H1 (cell line): ENCODE results near the gene NT5DC1. TPM values are rescaled to one million over a fixed set of nuclear protein-coding genes. Genes with fewer than 3 reads are reported as not detected.

ENCODE experiments used
- CTCF ChIA-PET: fragments of 300-600 bp; sonication (Branson Sonifier 250); formaldehyde crosslinking; loops from one replicate; lab custom pipeline; 2021; ENCODE audit not compliant: partially characterized antibody; lab: Charles Lee
- POLR2A ChIA-PET: fragments of 300-600 bp; sonication (Branson Sonifier 250); formaldehyde crosslinking; loops from one replicate; lab custom pipeline; 2021; ENCODE audit warnings: inconsistent platforms; ENCODE audit not compliant: partially characterized antibody; lab: Charles Lee
- DNase-seq, 2 experiments: peaks; one replicate each; pipeline versions ENCODE4 v3.0.0 to v3.0.0-alpha.2; 2010 to 2022; ENCODE audit warnings: low spot score in 2 of 2, low read depth in 1 of 2, mixed read lengths in 1 of 2
- FAIRE-seq: peaks from 2 replicates; lab custom pipeline; 2011; peaks lifted over from hg19 to GRCh38; lab: Jason Lieb, UNC
- H2AFZ ChIP-seq: 2 replicates; pipeline ENCODE4 v1.8.1; 2012; ENCODE audit warnings: low read length, inconsistent platforms
- H2AK5ac ChIP-seq: 2 replicates; pipeline ENCODE4 v1.6.1; 2013; ENCODE audit warnings: low read depth, low read length
- H2BK120ac ChIP-seq: replicated peaks from 2 replicates; pipeline ENCODE3; 2013; ENCODE audit warnings: low read depth, low read length, inconsistent platforms
- H2BK12ac ChIP-seq: 2 replicates; pipeline ENCODE4 v1.6.1; 2013; ENCODE audit warnings: low read depth, low read length
- H2BK15ac ChIP-seq: 2 replicates; pipeline ENCODE4 v1.6.1; 2013; ENCODE audit warnings: low read length
- H2BK20ac ChIP-seq: 2 replicates; pipeline ENCODE4 v1.6.1; 2013; ENCODE audit warnings: low read length
- H2BK5ac ChIP-seq: 2 replicates; pipeline ENCODE4 v1.6.1; 2013; ENCODE audit warnings: low read depth, low read length
- H3K14ac ChIP-seq: 2 replicates; pipeline ENCODE4 v1.6.1; 2013; ENCODE audit warnings: inconsistent platforms; ENCODE audit not compliant: insufficient read length
- H3K18ac ChIP-seq: 2 replicates; pipeline ENCODE4 v1.6.1; 2013; ENCODE audit warnings: low read length; ENCODE audit errors: extremely low read depth
- H3K23ac ChIP-seq: 2 replicates; pipeline ENCODE4 v1.6.1; 2013; ENCODE audit warnings: inconsistent platforms; ENCODE audit not compliant: insufficient read length
- H3K23me2 ChIP-seq: 2 replicates; pipeline ENCODE4 v1.6.1; 2013; ENCODE audit warnings: low read depth, low read length
- H3K27ac ChIP-seq: 2 replicates; pipeline ENCODE4 v1.6.1; 2011; ENCODE audit warnings: low read depth, low read length, inconsistent platforms
- H3K27me3 ChIP-seq, 4 experiments: replicated peaks in 1 of 4; 1 replicate in 1 of 4; 2 replicates in 3 of 4; pipeline versions ENCODE4 v1.6.1 to v1.8.1; 2011 to 2013; ENCODE audit warnings: low read length in 3 of 4, mild to moderate bottlenecking in 3 of 4, inconsistent platforms in 2 of 4, mixed read lengths in 2 of 4, moderate library complexity in 1 of 4; ENCODE audit not compliant: control insufficient read depth in 3 of 4, insufficient read depth in 3 of 4; ENCODE audit errors: extremely low read depth in 1 of 4
- H3K36me3 ChIP-seq, 4 experiments: 2 replicates each; pipeline versions ENCODE4 v1.6.1 to v1.8.1; 2011 to 2013; ENCODE audit warnings: mild to moderate bottlenecking in 4 of 4, low read length in 3 of 4, moderate library complexity in 2 of 4, control low read depth in 1 of 4, inconsistent platforms in 1 of 4; ENCODE audit not compliant: insufficient read depth in 4 of 4, control insufficient read depth in 2 of 4
- H3K4ac ChIP-seq: replicated peaks from 2 replicates; pipeline ENCODE3; 2013; ENCODE audit warnings: low read length, low read depth, mixed read lengths, inconsistent platforms; ENCODE audit not compliant: insufficient read length
- H3K4me1 ChIP-seq, 4 experiments: replicated peaks in 1 of 4; 1 replicate in 1 of 4; 2 replicates in 3 of 4; pipeline versions ENCODE4 v1.6.1 to v1.8.1; 2011 to 2013; ENCODE audit warnings: low read length in 3 of 4, inconsistent platforms in 2 of 4, mixed read lengths in 1 of 4; ENCODE audit not compliant: insufficient read depth in 4 of 4, control insufficient read depth in 3 of 4
- H3K4me2 ChIP-seq, 2 experiments: 2 replicates each; pipeline versions ENCODE4 v1.6.1 to v1.8.1; 2011 to 2013; ENCODE audit warnings: low read depth in 2 of 2, low read length in 2 of 2, control low read depth in 1 of 2, inconsistent platforms in 1 of 2, mild to moderate bottlenecking in 1 of 2; ENCODE audit not compliant: insufficient read depth in 1 of 2
- H3K4me3 ChIP-seq, 4 experiments: fragments of 200-600, 300-600 bp in 1 of 4; sonication (generic), shearing (Covaris generic), sonication (Bioruptor Twin) in 1 of 4; 2 replicates each; pipeline versions ENCODE4 v1.5.1 to v1.8.1; 2011 to 2016; ENCODE audit warnings: low read length in 4 of 4, low read depth in 3 of 4, control low read depth in 2 of 4, inconsistent platforms in 2 of 4, mild to moderate bottlenecking in 2 of 4, mixed read lengths in 1 of 4, moderate library complexity in 1 of 4; ENCODE audit not compliant: insufficient read depth in 2 of 4; ENCODE audit errors: extremely low read depth in 1 of 4
- H3K56ac ChIP-seq: replicated peaks from 2 replicates; pipeline ENCODE3; 2013; ENCODE audit warnings: low read depth, mild to moderate bottlenecking, mixed read lengths, low read length, inconsistent platforms; ENCODE audit not compliant: insufficient read length
- H3K79me1 ChIP-seq: 2 replicates; pipeline ENCODE4 v1.6.1; 2013; ENCODE audit warnings: low read depth, low read length, control low read depth
- H3K79me2 ChIP-seq, 2 experiments: 2 replicates each; pipeline versions ENCODE4 v1.6.1 to v1.8.1; 2012 to 2013; ENCODE audit warnings: low read length in 2 of 2, mild to moderate bottlenecking in 2 of 2, inconsistent platforms in 1 of 2; ENCODE audit not compliant: insufficient read depth in 2 of 2, control insufficient read depth in 1 of 2
- H3K9ac ChIP-seq, 4 experiments: replicated peaks in 1 of 4; 1 replicate in 1 of 4; 2 replicates in 3 of 4; pipeline versions ENCODE4 v1.6.1 to v1.8.1; 2011 to 2013; ENCODE audit warnings: low read depth in 3 of 4, low read length in 3 of 4, control low read depth in 2 of 4, mild to moderate bottlenecking in 2 of 4, moderate library complexity in 2 of 4, inconsistent platforms in 1 of 4; ENCODE audit errors: extremely low read depth in 1 of 4
- H3K9me3 ChIP-seq, 2 experiments: 2 replicates each; pipeline versions ENCODE4 v1.6.1 to v1.8.1; 2012 to 2013; ENCODE audit warnings: mild to moderate bottlenecking in 2 of 2, moderate library complexity in 2 of 2, control low read depth in 1 of 2, inconsistent platforms in 1 of 2, low read depth in 1 of 2, low read length in 1 of 2, mixed read lengths in 1 of 2; ENCODE audit not compliant: insufficient read depth in 2 of 2
- H4K20me1 ChIP-seq, 2 experiments: replicated peaks in 1 of 2; 2 replicates each; pipeline versions ENCODE3 to v1.8.1; 2011 to 2013; ENCODE audit warnings: inconsistent platforms in 2 of 2, low read length in 2 of 2, mild to moderate bottlenecking in 1 of 2; ENCODE audit not compliant: insufficient read depth in 2 of 2, control insufficient read depth in 1 of 2
- H4K5ac ChIP-seq: 2 replicates; pipeline ENCODE4 v1.6.1; 2013; ENCODE audit warnings: low read length, low read depth, mixed read lengths, inconsistent platforms; ENCODE audit not compliant: insufficient read length
- H4K8ac ChIP-seq: 2 replicates; pipeline ENCODE4 v1.8.0; 2013; ENCODE audit warnings: mild to moderate bottlenecking, moderate library complexity, low read length, inconsistent platforms; ENCODE audit not compliant: insufficient read depth; ENCODE audit errors: extremely low read depth
- H4K91ac ChIP-seq: replicated peaks from 2 replicates; pipeline ENCODE3; 2013; ENCODE audit warnings: low read length, mixed read lengths, inconsistent platforms; ENCODE audit not compliant: insufficient read length
- BRCA1 ChIP-seq: IDR thresholded peaks from 2 replicates; pipeline ENCODE4 v1.6.1; 2012; ENCODE audit warnings: low read depth, low read length, improper control_type of control experiment
- KDM1A ChIP-seq: fragments of 200-600, 300-600 bp; sonication (generic); IDR thresholded peaks from 2 replicates; pipeline ENCODE4 v1.7.1; 2016; ENCODE audit warnings: mild to moderate bottlenecking, low read length, borderline replicate concordance
- MAX ChIP-seq: IDR thresholded peaks from 2 replicates; pipeline ENCODE4 v1.6.1; 2012; ENCODE audit warnings: inconsistent platforms
- NANOG ChIP-seq: IDR thresholded peaks from 2 replicates; pipeline ENCODE4 v1.6.1; 2011; ENCODE audit warnings: low read length, low read depth, mild to moderate bottlenecking, inconsistent platforms; ENCODE audit not compliant: insufficient read depth, poor library complexity, severe bottlenecking
- RNF2 ChIP-seq: fragments of 200-900, 300-1000 bp; sonication (generic); IDR thresholded peaks from 2 replicates; pipeline ENCODE4 v1.7.1; 2016; ENCODE audit warnings: borderline replicate concordance, low read depth, mild to moderate bottlenecking, antibody characterized with exemption, low read length; ENCODE audit not compliant: poor library complexity, severe bottlenecking; ENCODE audit errors: missing control alignments
- TAF1 ChIP-seq: IDR thresholded peaks from 2 replicates; pipeline ENCODE4 v1.6.1; 2011; ENCODE audit warnings: mild to moderate bottlenecking, low read depth, low read length
- WGBS, 2 experiments: shearing (Covaris generic) in 1 of 2; methylation state at CpG; one replicate each; pipeline versions ENCODE4 v1.1.6 to v1.1.7; 2013 to 2015; ENCODE audit warnings: low lambda C conversion rate in 2 of 2, mixed read lengths in 2 of 2, inconsistent platforms in 1 of 2, low coverage in 1 of 2, missing lambda C conversion rate in 1 of 2; ENCODE audit not compliant: insufficient replicate concordance in 2 of 2, insufficient coverage in 1 of 2, insufficient read length in 1 of 2; ENCODE audit errors: extremely low coverage in 1 of 2, missing lambda C conversion rate in 1 of 2; 5-methylcytosine and 5-hydroxymethylcytosine counted together
- polyA plus RNA-seq, 7 experiments: library from polyadenylated mRNA; depleted of rRNA in 3 of 7; stranded (reverse) in 5 of 7; unstranded in 2 of 7; fragments of >200 nt in 5 of 7; fragments of 200-250 nt in 2 of 7; gene quantifications; 1 replicate in 5 of 7; 2 replicates in 1 of 7; 4 replicates in 1 of 7; pipeline versions ENCODE4 v1.2.1 to v1.2.3, GENCODE V29; 2011 to 2013; ENCODE audit warnings: missing spikeins in 2 of 7, mixed read lengths in 2 of 7
- total RNA-seq: library from RNA; stranded (reverse); fragmentation: NEBNext Ultra II Directional; extraction: Animal tissue kit (Norgen Biotek cat#: 25700); gene quantifications from 2 replicates; pipeline ENCODE4 v1.2.1, GENCODE V29; 2021

Gene NT5DC1
- total and polyA plus RNA-seq, 2 of the 8 experiments (the other 6 are each of a cell fraction or from before 2014, with no cell fraction given) = 25.3 to 72.7 TPM

GRCh38 chr6:116191881-116192280, 91.2 kb downstream of the NT5DC1 start:
- H3K4me1 ChIP-seq = peaks cover 0 to 3% (median 0%) of the 10 kb centered on the region in 4 experiments; a peak in 1 of 7 replicates
- ChIA-PET POLR2A (no interaction called here), CTCF (interaction anchor here (1.0 to 1.6 kb wide), 2 partner anchors 23 to 25 kb away, joined by 5 to 6 read pairs; no protein-coding TSS in a partner anchor)
- no peaks in the 10 kb centered on the region for H3K9me3 ChIP-seq
- no peak overlapping the region for H2BK20ac ChIP-seq
- FAIRE-seq (no peak), DNase-seq (no peak)
- no peak overlapping the region for H2BK12ac ChIP-seq
- H3K79me1 ChIP-seq = no peaks in the 10 kb centered on the region
- peaks cover 0 to 1% of the 10 kb centered on the region in 2 experiments for H4K20me1 ChIP-seq
- no peaks in the 10 kb centered on the region for H3K79me2 ChIP-seq
- no peak overlapping the region for H3K4me2 ChIP-seq
- no peak overlapping the region for H3K23ac ChIP-seq
- TF ChIP-seq RNF2 (no peak), NANOG (no peak), TAF1 (no peak), KDM1A (no peak), MAX (no peak), BRCA1 (no peak)
- H3K14ac ChIP-seq = no peak overlapping the region
- no peaks in the 10 kb centered on the region for H3K27me3 ChIP-seq
- H3K23me2 ChIP-seq = no peaks in the 10 kb centered on the region
- H3K56ac ChIP-seq = no peak overlapping the region
- H3K27ac ChIP-seq = no peak overlapping the region
- no peak overlapping the region for H4K8ac ChIP-seq
- no peak overlapping the region for H4K5ac ChIP-seq
- no peak overlapping the region for H4K91ac ChIP-seq
- no peak overlapping the region for H3K18ac ChIP-seq
- WGBS, 2 experiments = 83% methylated on average over 2 of the region's 2 CpGs; no CpG with 5 or more reads in 1 of the 2 experiments
- no peaks in the 10 kb centered on the region for H3K36me3 ChIP-seq
- H3K4ac ChIP-seq = no peak overlapping the region
- no peak overlapping the region for H2BK5ac ChIP-seq
- no peak overlapping the region for H3K4me3 ChIP-seq
- H2BK15ac ChIP-seq = no peak overlapping the region
- no peak overlapping the region for H2BK120ac ChIP-seq
- no peak overlapping the region for H3K9ac ChIP-seq
- no peak overlapping the region for H2AFZ ChIP-seq
- no peak overlapping the region for H2AK5ac ChIP-seq
